ENCODE results near the gene POLR1H. TPM values are rescaled to one million over a fixed set of nuclear protein-coding genes. Genes with fewer than 3 reads are reported as not detected.

The POLR1H gene
- polyA plus RNA-seq, 2 of the 4 experiments (the other 2 are of a cell fraction), result 25.5 to 34.6 TPM

DNA sequence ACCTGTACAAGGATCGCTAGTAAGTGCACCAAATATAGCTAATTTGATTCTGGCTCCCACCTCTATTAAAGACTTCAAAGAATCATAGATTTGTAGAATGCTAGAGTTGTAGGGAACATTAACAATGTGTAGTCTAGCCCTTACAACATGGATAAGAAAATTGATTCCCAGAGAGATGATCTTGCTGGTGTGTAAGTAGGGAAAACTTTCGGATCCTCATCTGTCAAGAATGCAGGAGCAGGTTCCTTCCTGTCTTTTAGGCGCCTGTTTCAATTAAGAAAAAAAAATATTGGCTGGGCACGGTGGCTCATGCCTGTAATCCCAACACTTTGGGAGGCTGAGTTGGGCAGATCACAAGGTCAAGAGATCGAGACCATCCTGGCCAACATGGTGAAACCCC is 26.8 kb downstream of the POLR1H start:
- FAIRE-seq (no peak), ATAC-seq (no peak), DNase-seq (ENCODE audit: low read depth in 1 of 2, low spot score in 1 of 2) (no peak)
- no peaks in the 10 kb centered on the region for H3K9me3 ChIP-seq
- no peak overlapping the region for H3K4me3 ChIP-seq
- TF ChIP-seq ESRRA (IDR thresholded peaks at IDR 0.05; ENCODE audit: borderline replicate concordance, low read length) (no peak), NR3C1 (IDR thresholded peaks at IDR 0.05) (no peak), JUNB (IDR thresholded peaks at IDR 0.05) (no peak), MAFK (IDR thresholded peaks at IDR 0.05; ENCODE audit: partially characterized antibody) (no peak), CHD4 (IDR thresholded peaks at IDR 0.05; ENCODE audit: borderline replicate concordance) (no peak), TFCP2L1 (CRISPR knock-in tag; IDR thresholded peaks at IDR 0.05) (no peak), HOXB5 (CRISPR knock-in tag; IDR thresholded peaks at IDR 0.05) (no peak), GATA3 (IDR thresholded peaks at IDR 0.05; ENCODE audit: borderline replicate concordance) (no peak), MYC (IDR thresholded peaks at IDR 0.05; ENCODE audit: borderline replicate concordance, low read length) (no peak), POLR2A (IDR thresholded peaks at IDR 0.05; ENCODE audit: low read length) (no peak), ZNF302 (CRISPR knock-in tag; IDR thresholded peaks at IDR 0.05) (no peak), RFX5 (IDR thresholded peaks at IDR 0.05) (no peak), RCOR1 (IDR thresholded peaks at IDR 0.05; ENCODE audit: low read depth, low read length) (no peak), EHF (CRISPR knock-in tag; IDR thresholded peaks at IDR 0.05) (no peak), RNF2 (IDR thresholded peaks at IDR 0.05; ENCODE audit: borderline replicate concordance, low read depth) (no peak), RAD21 (conservative IDR thresholded peaks at IDR 0.05 in 1 of 2, IDR thresholded peaks at IDR 0.05 in 1 of 2) (no peak), SREBF2 (IDR thresholded peaks at IDR 0.05) (no peak), HDAC2 (IDR thresholded peaks at IDR 0.05) (no peak), HEYL (CRISPR knock-in tag; IDR thresholded peaks at IDR 0.05) (no peak)
- TF ChIP-seq, protein P1, sequence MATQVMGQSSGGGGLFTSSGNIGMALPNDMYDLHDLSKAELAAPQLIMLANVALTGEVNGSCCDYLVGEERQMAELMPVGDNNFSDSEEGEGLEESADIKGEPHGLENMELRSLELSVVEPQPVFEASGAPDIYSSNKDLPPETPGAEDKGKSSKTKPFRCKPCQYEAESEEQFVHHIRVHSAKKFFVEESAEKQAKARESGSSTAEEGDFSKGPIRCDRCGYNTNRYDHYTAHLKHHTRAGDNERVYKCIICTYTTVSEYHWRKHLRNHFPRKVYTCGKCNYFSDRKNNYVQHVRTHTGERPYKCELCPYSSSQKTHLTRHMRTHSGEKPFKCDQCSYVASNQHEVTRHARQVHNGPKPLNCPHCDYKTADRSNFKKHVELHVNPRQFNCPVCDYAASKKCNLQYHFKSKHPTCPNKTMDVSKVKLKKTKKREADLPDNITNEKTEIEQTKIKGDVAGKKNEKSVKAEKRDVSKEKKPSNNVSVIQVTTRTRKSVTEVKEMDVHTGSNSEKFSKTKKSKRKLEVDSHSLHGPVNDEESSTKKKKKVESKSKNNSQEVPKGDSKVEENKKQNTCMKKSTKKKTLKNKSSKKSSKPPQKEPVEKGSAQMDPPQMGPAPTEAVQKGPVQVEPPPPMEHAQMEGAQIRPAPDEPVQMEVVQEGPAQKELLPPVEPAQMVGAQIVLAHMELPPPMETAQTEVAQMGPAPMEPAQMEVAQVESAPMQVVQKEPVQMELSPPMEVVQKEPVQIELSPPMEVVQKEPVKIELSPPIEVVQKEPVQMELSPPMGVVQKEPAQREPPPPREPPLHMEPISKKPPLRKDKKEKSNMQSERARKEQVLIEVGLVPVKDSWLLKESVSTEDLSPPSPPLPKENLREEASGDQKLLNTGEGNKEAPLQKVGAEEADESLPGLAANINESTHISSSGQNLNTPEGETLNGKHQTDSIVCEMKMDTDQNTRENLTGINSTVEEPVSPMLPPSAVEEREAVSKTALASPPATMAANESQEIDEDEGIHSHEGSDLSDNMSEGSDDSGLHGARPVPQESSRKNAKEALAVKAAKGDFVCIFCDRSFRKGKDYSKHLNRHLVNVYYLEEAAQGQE (IDR thresholded peaks at IDR 0.05), result no peak
- H3K4me1 ChIP-seq, result peaks cover 12% of the 10 kb centered on the region
- H3K4me2 ChIP-seq, result no peak overlapping the region
- H3K27ac ChIP-seq, result no peak overlapping the region
- 49% methylated on average over 5 of the region's 5 CpGs for WGBS (ENCODE audit: missing lambda C conversion rate)
- ChIA-PET POLR2A (interaction anchor here (1.2 kb wide), 1 partner anchor 14 kb away, joined by 3 read pairs; no protein-coding TSS in a partner anchor), CTCF (interaction anchor here (0.9 to 1.3 kb wide), 2 partner anchors 9 to 11 kb away, joined by 3 read pairs; no protein-coding TSS in a partner anchor)

DNA sequence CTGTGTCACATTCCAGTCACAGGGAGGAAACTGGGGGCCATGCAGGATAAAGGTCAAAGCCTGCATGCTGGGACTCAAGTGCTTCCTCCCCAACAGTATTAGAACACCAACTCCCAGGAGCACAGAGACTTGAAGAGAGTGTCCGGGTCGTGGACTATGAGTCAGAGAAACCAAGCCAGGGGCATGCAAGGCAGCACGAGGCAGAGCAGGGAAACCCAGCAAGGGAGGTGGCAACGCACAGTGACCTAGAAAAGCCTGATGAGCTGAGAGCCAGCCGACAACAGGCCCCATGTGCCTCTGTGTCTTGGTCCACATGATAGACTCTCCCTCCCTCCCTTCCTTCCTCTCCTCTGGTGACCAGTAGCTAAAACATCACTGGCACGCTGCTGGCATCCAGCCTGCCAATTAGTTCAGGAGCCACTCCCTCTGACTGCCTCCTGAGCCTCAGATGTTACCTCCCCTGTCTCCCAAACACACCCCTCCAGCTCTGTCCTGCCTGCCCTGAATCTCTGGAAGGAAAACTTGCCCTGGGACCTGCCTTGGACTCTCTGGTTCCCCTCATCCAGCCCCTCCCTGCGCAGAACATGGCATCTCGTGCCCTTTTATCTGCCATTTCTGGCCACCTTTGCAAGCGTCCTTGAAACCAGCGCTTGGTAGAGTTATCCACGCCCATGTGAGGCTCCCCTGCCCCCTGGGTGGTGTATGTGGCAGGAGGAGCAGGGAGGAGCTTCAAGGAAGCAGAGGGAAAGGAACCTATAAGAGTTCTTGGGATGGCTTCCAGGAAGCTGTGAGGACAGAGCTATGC is 30.7 kb downstream of the POLR1H start:
- peak overlapping the region; percentile 35 for H3K4me2 ChIP-seq
- no peaks in the 10 kb centered on the region for H3K9me3 ChIP-seq
- peaks cover 27% of the 10 kb centered on the region for H3K4me1 ChIP-seq
- WGBS (ENCODE audit: missing lambda C conversion rate), result 35% methylated on average over 11 of the region's 11 CpGs
- H3K27ac ChIP-seq, result peak overlapping the region; percentile 13 to 68; a peak in 3 of 6 replicates
- ATAC-seq (peak; percentile 53 to 74; a peak in 4 of 6 replicates), DNase-seq (ENCODE audit: low read depth in 1 of 2, low spot score in 1 of 2) (peak in 1 of 2 experiments; percentile 48), FAIRE-seq (no peak)
- ChIA-PET CTCF (interaction anchor here (1.2 to 7.1 kb wide), 3 partner anchors 11 to 77 kb away, joined by 3 to 43 read pairs (median 4); partner anchors contain the start of gene RNF39), POLR2A (no interaction called here)
- H3K4me3 ChIP-seq, result no peak overlapping the region
- TF ChIP-seq, protein P2, sequence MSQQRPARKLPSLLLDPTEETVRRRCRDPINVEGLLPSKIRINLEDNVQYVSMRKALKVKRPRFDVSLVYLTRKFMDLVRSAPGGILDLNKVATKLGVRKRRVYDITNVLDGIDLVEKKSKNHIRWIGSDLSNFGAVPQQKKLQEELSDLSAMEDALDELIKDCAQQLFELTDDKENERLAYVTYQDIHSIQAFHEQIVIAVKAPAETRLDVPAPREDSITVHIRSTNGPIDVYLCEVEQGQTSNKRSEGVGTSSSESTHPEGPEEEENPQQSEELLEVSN (IDR thresholded peaks at IDR 0.05; ENCODE audit: borderline replicate concordance, low read depth), result peak; percentile 60; the same call in 1 of the 2 replicates
- TF ChIP-seq, protein P3, sequence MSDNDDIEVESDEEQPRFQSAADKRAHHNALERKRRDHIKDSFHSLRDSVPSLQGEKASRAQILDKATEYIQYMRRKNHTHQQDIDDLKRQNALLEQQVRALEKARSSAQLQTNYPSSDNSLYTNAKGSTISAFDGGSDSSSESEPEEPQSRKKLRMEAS (IDR thresholded peaks at IDR 0.05), result peak; percentile 51; the same call in 1 of the 2 replicates
- no peak for TF ChIP-seq EHF (CRISPR knock-in tag; IDR thresholded peaks at IDR 0.05)
